Keratinocyte (primary cell): Measurements from ENCODE around the gene CCL8. TPM values are rescaled to one million over a fixed set of nuclear protein-coding genes. Genes with fewer than 3 reads are reported as not detected.

ENCODE experiments used
- DNase-seq: peaks from one replicate; pipeline ENCODE4 v3.0.0-alpha.2; 2011; ENCODE audit warnings: low read depth, missing footprints, low spot score
- FAIRE-seq: peaks from 2 replicates; lab custom pipeline; 2011; peaks lifted over from hg19 to GRCh38; lab: Jason Lieb, UNC
- H2AFZ ChIP-seq: 2 replicates; pipeline ENCODE4 v1.6.0; 2012; ENCODE audit warnings: low read length, control low read depth, inconsistent platforms; ENCODE audit not compliant: control insufficient read depth
- H3K27ac ChIP-seq: 2 replicates; pipeline ENCODE4 v1.5.1; 2011; ENCODE audit warnings: low read length; ENCODE audit not compliant: control insufficient read depth, insufficient read depth
- H3K27me3 ChIP-seq: 3 replicates; pipeline ENCODE4 v1.6.0; 2011; ENCODE audit warnings: low read length; ENCODE audit not compliant: control insufficient read depth, insufficient read depth; ENCODE audit errors: extremely low read depth
- H3K36me3 ChIP-seq, 2 experiments: 2 replicates in 1 of 2; 3 replicates in 1 of 2; pipeline ENCODE4 v1.5.1; 2011; ENCODE audit warnings: low read length in 2 of 2, mild to moderate bottlenecking in 1 of 2; ENCODE audit not compliant: control insufficient read depth in 2 of 2, insufficient read depth in 2 of 2; ENCODE audit errors: extremely low read depth in 1 of 2
- H3K4me1 ChIP-seq: 3 replicates; pipeline ENCODE4 v1.5.1; 2011; ENCODE audit warnings: low read length; ENCODE audit not compliant: control insufficient read depth, insufficient read depth; ENCODE audit errors: extremely low read depth
- H3K4me2 ChIP-seq: 3 replicates; pipeline ENCODE4 v1.6.0; 2011; ENCODE audit warnings: low read depth, low read length; ENCODE audit not compliant: control insufficient read depth, insufficient read depth; ENCODE audit errors: extremely low read depth
- H3K4me3 ChIP-seq, 3 experiments: fragments of 200-600 bp in 1 of 3; sonication (generic) in 1 of 3; 2 replicates in 2 of 3; 3 replicates in 1 of 3; pipeline ENCODE4 v1.5.1; 2011 to 2016; ENCODE audit warnings: low read length in 3 of 3, mild to moderate bottlenecking in 3 of 3, control low read depth in 2 of 3, inconsistent platforms in 1 of 3, low read depth in 1 of 3, mixed read lengths in 1 of 3, mixed run types in 1 of 3, moderate library complexity in 1 of 3; ENCODE audit not compliant: control insufficient read depth in 2 of 3, insufficient read depth in 2 of 3; ENCODE audit errors: extremely low read depth in 1 of 3
- H3K79me2 ChIP-seq: 2 replicates; pipeline ENCODE4 v1.6.0; 2012; ENCODE audit warnings: low read length; ENCODE audit not compliant: control insufficient read depth, insufficient read depth
- H3K9ac ChIP-seq: 3 replicates; pipeline ENCODE4 v1.6.0; 2011; ENCODE audit warnings: low read length; ENCODE audit not compliant: control insufficient read depth, insufficient read depth; ENCODE audit errors: extremely low read depth
- H3K9me1 ChIP-seq: 3 replicates; pipeline ENCODE4 v1.6.0; 2011; ENCODE audit warnings: low read length; ENCODE audit not compliant: control insufficient read depth, insufficient read depth; ENCODE audit errors: extremely low read depth
- H3K9me3 ChIP-seq: 2 replicates; pipeline ENCODE4 v1.5.1; 2012; ENCODE audit warnings: low read depth, low read length; ENCODE audit not compliant: control insufficient read depth
- H4K20me1 ChIP-seq: 3 replicates; pipeline ENCODE4 v1.6.0; 2011; ENCODE audit warnings: low read length; ENCODE audit not compliant: control insufficient read depth, insufficient read depth; ENCODE audit errors: extremely low read depth
- CTCF ChIP-seq, 3 experiments: IDR thresholded peaks in 1 of 3; conservative IDR thresholded peaks in 1 of 3; optimal IDR thresholded peaks in 1 of 3; 2 replicates in 2 of 3; 3 replicates in 1 of 3; pipeline versions ENCODE3 to v1.5.1; 2011; ENCODE audit warnings: low read length in 3 of 3, mild to moderate bottlenecking in 3 of 3, moderate library complexity in 2 of 3, control low read depth in 1 of 3, inconsistent platforms in 1 of 3; ENCODE audit not compliant: insufficient read depth in 2 of 3; ENCODE audit errors: extremely low read depth in 1 of 3
- EZH2 ChIP-seq: IDR thresholded peaks from one replicate; pipeline ENCODE4 v1.6.1; 2012; ENCODE audit warnings: inconsistent platforms, mild to moderate bottlenecking, low read length, moderate library complexity
- dilution Hi-C: fragments of 300-500 bp; cut with MboI; formaldehyde crosslinking; loops from one replicate; pipeline ENCODE4 v1.7.0; 2020; ENCODE audit warnings: low sequenced_read_pairs; ENCODE audit not compliant: extremely low pct_ligation_motif_present
- polyA plus RNA-seq, 5 experiments: library from polyadenylated mRNA; depleted of rRNA in 3 of 5; stranded (reverse) in 3 of 5; stranded (forward) in 1 of 5; unstranded in 1 of 5; fragments of >200 nt; gene quantifications; 1 replicate in 1 of 5; 2 replicates in 3 of 5; 3 replicates in 1 of 5; pipeline versions ENCODE4 v1.2.1 to v1.2.3, GENCODE V29; 2011 to 2012; ENCODE audit warnings: missing spikeins in 2 of 5, low read depth in 1 of 5, low replicate concordance in 1 of 5

CCL8 gene
- polyA plus RNA-seq, 1 donor (not counting 4 experiments of a cell fraction or from before 2014, with no cell fraction given): not detected

GRCh38 chr17:34303606-34304005, 15.6 kb upstream of the CCL8 start:
- no peak for FAIRE-seq
- H3K27me3 ChIP-seq: no peaks in the 10 kb centered on the region
- no peaks in the 10 kb centered on the region for H3K9me3 ChIP-seq
- no peaks in the 10 kb centered on the region for H3K79me2 ChIP-seq
- no peak overlapping the region for H3K9ac ChIP-seq
- H3K4me2 ChIP-seq: no peak overlapping the region
- no peaks in the 10 kb centered on the region for H3K9me1 ChIP-seq
- dilution Hi-C loops: no loop called here
- TF ChIP-seq EZH2 (no peak), CTCF (optimal IDR thresholded peaks at IDR 0.05 in 1 of 3, IDR thresholded peaks at IDR 0.05 in 1 of 3, conservative IDR thresholded peaks at IDR 0.05 in 1 of 3; ENCODE audit: extremely low read depth in 1 of 3, insufficient read depth in 2 of 3, low read length in 3 of 3) (no peak)
- no peak overlapping the region for H3K4me3 ChIP-seq
- no peak overlapping the region for H3K27ac ChIP-seq
- H3K4me1 ChIP-seq: peaks cover 27% of the 10 kb centered on the region
- H3K36me3 ChIP-seq: no peaks in the 10 kb centered on the region
- DNase-seq: no peak
- H2AFZ ChIP-seq: no peak overlapping the region
- no peaks in the 10 kb centered on the region for H4K20me1 ChIP-seq

- no peak for FAIRE-seq
- Histone ChIP-seq H3K4me1 (peaks cover 14% of the 10 kb centered on the region), H3K9me1 (no peaks in the 10 kb centered on the region), H3K4me2 (no peak overlapping the region), H3K27me3 (no peaks in the 10 kb centered on the region), H4K20me1 (no peaks in the 10 kb centered on the region), H3K79me2 (no peaks in the 10 kb centered on the region), H3K27ac (no peak overlapping the region), H2AFZ (no peak overlapping the region), H3K36me3 (no peaks in the 10 kb centered on the region), H3K9me3 (no peaks in the 10 kb centered on the region), H3K4me3 (no peak overlapping the region), H3K9ac (no peak overlapping the region)
- DNase-seq: no peak
- TF ChIP-seq CTCF (optimal IDR thresholded peaks at IDR 0.05 in 1 of 3, IDR thresholded peaks at IDR 0.05 in 1 of 3, conservative IDR thresholded peaks at IDR 0.05 in 1 of 3; ENCODE audit: extremely low read depth in 1 of 3, insufficient read depth in 2 of 3, low read length in 3 of 3): no peak
- no peak for TF ChIP-seq EZH2
- dilution Hi-C loops: no loop called here
These were observed 14.2 kb upstream of the CCL8 start for GRCh38 chr17:34305061-34305460.
